NCI-H524 treated with DMSO at 0.1 percent for 48 hours (cell line): ENCODE data around the gene STOML1.
A peak's percentile ranks its signal among the peaks of the same experiment; 100 is the strongest.
"Not testable (repeated sequence)": the region's sequence is repeated elsewhere in the genome, so short reads cannot be mapped to it uniquely, and the experiment has no call there.

Experiments used
- DNase-seq: peaks from one replicate; lab custom pipeline; 2025; lab: John Stamatoyannopoulos, UW

Gene STOML1

DNA sequence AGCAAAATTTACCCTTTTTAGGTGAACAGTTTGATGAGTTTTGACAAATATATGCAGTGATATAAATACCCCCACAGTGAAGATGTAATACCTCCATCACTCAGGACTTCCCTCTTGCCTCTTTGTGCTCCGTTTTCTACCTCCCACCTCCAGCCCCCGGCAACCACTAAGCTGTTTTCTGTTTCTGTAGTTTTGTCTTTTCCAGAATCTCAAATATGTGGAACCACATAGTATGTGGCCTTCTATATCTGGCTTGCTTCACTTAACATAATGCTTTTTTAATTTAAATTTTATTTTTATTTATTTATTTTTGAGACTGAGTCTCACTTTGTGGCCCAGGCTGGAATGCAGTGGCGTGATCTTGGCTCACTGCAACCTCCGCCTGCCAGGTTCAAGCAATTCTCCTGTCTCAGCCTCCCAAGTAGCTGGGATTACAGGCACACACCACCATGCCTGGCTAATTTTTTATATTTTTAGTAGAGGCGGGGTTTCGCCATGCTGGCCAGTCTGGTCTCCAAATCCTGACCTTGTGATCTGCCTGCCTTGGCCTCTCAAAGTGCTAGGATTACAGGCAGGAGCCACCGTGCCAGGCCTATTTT, 31.5 kb downstream of the STOML1 start:
- not testable (repeated sequence) for DNase-seq

DNA sequence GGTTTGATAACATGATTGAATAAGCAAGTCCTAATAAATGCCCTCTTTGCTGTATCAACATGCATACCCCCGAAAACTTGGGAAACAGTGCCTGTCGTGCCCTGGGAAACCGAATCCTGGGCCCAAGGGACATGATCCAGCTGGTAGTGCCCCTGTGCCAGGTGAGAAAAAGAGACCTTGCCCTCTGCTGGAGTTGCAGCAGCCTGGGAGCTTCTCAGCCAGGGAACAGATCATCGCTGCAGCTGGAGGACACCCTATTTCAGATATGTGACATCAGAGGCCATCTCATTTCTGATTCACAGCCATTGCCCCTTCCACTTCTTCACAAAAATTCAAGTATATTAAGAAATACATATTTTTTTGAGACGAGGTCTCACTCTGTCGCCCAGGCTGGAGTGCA, 32.3 kb downstream of the STOML1 start:
- DNase-seq: no peak

DNA sequence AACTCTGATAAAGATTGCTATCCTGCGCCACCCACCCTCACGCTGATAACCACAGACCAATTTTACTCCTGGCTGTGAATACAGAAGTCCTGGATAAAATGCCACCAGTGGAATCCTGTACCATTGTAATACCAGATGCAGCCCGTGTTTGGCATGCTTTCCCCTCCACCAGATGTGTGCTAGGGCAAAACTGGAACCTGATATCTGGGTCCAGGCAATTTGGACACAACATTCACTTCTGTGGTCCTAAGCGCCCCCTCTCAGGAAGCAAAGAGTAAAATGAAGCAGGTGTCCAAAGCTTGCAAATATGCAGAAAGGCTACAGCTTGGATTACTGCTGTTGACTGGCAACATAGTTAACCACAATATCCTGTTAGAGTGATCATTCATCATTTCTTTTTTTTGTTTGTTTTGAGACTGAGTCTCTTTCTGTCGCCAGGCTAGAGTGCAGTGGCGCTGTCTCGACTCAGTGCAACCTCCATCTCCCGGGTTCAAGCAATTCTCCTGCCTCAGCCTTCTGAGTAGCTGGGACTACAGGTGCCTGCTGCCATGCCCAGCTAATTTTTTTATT, 33.0 kb downstream of the STOML1 start:
- peak; percentile 53 for DNase-seq

DNA sequence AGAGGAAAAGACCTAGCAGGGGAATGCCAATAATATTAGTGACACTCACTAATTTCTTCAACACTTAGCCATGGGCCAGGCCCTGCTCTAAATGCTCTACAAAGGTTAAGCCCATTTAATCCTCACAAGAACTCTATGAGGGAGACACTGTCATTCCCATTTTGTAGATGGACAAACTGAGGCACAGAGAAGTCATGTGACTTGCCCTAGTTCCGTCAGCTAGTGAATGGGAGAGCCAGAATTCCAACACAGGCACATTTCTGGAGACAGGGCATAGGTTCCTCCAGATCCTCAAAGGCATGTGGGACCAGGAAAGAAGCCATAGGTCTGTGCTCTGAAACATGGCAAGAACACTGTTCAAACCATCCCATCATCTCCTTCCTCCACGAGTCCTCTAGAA, 34.3 kb downstream of the STOML1 start:
- DNase-seq: no peak

DNA sequence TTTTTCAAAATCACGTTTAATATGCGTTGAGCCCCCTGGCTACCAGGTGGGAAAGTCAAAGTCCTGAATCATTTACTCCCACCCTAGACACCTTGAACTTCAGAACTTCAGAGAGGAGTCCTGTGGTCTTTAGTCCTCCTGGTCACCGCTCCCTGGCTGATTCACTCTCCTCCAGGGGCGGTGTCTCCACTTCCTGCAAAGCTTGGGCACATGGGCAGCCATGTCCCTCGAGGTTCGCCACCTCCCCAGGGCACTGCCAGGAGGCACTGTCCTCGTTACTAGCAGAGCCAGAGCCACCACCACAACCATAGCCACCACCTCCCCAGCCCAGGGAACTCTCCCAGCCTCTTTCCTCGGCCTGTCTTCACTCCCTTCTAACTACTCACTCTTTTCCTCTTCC, 34.8 kb downstream of the STOML1 start:
- no peak for DNase-seq

DNA sequence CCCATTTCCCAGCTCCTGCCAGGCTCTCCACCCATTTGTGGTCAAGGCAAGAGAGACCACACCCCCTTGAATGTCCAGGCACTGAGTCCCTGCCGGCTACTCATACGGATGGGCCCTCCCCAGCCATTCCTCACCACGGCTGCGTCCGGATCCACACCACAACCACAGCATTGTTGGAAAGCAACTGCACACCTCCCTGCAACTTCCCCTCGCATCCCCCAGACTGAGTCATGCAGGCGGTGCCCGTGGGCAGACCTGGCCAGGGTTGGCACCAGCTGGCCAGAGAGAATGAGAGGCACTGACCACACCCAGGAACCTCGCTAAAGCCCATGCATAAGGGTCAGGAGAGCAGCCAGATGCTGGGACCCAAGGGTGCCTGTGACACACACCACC, 35.4 kb downstream of the STOML1 start:
- no peak for DNase-seq

DNA sequence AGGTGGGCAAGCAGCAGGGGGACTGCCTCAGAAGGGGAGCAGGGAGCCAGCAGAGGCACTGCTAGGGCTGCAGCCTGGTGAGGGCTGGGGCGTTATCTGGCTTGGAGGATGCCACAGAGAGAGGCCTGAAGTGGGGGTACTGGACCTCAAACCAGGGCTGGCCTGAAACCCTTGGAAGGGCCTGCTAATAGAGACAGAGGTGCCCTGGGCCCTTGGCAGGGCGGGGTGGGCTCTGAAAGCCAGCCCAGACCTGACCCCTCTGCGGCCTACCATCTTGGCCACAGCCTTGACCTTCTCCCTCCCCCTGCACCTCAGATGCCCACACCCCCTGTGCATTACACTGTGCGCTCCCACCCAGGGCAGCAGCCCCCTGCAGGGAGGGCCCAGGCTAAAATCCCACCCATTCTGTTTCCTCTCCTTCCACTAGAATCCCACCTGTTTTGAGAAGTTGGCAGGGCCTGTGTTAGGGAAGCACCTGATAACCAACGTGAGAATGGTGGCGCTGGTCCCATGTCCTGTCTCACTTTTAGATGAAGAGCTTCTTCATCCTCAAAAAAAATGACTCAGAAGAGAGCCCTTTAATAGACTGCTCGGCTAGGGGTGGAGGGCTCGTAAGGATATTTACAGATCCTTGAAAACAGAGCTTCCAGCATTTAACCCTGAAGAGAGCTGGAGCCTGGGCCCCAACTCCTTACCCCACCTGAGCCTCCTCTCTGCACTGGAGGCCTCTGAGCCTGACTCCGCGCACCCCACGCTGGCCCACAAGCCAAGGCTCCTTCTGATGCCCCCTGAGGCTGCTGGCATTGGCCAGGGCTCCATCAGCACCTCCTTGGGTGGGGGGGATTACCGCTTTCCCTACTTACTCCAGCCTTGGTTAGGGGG, 36.0 kb downstream of the STOML1 start:
- no peak for DNase-seq

DNA sequence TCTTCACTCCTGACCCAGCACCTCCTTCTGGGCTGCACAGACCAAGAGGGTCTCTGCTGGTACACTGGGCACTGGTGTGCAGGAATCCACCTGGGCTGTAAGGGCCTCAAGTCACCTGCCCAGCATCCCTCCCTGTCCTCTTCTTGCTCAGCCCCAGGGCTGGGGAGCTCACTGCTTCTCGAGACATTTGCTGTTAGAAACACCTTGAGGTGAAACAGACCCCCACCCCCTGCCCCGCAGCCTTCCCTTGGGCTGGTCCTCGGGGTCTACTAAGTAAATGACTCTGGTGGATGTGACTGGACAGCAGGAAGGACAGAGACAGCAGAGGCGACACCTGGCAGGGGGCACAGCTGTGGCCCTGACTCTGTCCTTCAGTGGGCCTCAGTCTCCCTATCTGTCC, 36.8 kb downstream of the STOML1 start:
- DNase-seq: no peak

DNA sequence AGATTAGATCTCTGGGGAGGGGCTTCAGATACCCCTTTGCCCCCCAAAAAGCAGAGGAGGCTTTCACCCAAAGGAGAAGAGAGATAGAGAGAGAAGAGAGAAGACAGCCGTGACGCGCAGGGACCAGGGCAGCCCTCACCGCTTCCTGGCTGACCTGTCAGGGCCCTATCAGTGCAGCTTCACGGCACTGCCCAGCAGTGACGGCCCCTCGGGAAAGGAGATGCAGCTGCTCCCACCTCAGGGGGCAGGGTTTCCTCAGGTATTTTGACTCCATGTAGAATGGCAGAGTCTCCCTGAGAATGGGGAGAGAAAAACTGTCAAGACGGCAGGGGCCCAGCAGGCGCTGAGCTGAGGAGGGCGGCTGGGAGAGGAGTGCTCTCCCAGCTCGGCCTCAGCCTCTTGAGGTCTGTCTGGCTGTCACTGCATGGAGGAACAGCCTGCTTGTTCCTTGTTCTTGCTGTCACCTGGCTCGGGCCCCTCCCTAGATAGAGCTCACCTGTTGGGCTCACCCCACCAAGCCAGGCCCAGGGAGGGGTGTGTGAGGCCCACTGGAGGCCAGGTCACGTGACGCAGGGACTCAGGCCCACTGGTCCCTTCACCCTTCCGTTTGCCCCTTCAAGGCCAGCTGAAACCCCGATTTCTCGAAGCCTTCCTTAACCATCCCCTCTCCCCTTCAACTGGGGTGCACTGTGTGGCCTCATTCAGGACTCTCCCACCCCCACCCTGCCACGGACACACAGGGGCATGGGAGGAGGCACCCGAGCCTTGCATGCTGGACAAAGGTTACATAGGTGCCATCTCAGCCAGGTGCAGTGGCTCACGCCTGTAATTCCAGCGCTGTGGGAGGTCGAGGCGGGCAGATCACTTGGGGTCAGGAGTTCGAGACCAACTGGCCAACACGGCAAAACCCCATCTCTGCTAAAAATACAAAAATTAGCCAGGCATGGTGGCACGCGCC, 37.6 kb downstream of the STOML1 start:
- no peak for DNase-seq

DNA sequence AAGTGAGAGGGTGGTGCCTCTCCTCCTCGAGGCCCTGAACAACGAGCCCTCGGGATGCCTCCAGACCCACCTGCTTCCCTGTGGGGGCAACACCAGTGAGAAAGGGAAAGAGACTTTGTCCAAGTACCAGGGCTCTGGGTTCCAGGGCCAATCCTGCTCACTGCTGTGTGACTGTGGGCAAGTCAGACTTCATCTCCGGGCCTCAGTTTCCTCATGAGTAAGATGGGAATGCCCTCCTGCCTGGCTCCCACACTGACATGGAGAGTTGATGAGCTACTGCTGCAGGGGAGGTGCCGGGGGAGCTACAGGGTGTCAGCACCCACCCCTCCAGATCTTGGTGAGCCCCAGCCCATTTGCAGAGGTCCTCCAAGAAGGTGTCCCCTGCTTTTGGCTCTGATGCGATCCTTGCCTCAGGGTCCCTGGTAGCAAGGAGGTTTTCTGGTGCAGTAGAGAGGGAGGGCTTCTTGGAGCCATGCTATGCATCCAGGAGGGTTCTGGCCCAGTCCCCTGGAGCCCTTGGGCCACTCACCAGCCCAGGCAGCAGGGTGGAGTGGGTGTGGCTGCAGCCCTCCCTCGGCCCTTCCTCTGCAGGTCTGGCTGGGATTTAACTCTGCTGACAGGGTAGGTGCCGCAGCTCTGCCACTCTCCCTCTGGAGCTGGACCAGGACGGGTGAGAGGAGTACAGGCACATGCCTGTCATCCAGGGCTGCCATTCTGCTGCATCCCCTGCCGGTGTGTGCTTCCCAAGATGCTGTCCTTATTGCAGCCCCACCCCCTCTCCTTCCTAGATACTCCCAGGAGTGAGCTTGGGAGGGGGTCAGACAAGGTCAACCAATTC, 39.0 kb downstream of the STOML1 start:
- no peak for DNase-seq

DNA sequence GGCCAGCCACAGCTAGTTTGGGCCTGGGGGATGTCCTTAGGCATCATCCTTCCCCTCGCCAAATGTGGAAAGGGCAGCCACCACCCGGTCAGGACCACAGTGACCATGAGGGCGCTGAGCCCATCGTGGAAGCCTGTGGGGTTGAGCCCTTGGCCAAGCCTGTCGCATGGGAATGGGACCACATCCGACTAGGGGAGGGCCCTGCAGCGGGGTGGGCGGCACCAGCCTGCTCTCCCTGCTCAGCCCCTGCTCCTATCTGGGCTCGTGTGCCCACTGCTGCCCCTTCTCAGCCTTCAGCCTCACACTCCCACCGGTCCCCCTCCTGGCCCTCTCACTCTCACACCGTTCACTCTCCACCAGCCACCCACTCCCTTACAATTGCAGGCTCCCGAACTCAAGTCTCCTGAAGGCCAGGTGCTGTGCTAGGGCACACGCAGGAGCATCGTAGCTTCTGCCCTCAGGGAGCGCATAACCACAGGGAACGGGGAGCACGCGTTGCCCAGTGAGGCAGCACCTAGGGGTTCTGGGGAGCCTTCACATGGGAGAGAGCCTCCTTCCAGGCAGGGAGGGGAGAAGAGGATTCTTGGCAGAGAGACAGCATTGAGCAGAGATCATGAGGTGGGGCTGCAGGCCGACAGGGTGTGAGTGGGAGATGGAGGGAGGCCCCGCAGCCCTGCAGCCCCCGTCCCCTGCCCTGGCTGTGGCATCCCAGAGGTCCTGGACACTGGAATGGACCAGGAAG, 39.8 kb downstream of the STOML1 start:
- DNase-seq: no peak

DNA sequence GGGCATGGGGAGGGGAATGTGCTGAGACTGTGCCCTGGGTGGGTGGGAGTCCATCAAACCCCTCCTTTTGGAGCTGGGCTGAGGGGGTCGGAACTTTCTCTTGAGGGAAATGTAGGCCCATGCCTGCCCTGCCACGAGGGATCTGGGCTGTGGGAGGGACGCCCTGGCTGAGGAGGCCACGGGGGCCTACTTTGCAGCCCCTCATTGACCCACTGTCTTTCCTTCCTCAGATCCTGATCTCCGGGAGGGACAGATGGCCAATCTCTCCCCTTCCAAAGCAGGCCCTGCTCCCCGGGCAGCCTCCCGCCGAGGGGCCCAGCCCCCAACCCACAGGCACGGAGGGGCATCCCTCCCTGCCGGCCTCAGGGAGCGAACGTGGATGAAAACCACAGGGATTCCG, 40.5 kb downstream of the STOML1 start:
- peak; percentile 33 for DNase-seq

DNA sequence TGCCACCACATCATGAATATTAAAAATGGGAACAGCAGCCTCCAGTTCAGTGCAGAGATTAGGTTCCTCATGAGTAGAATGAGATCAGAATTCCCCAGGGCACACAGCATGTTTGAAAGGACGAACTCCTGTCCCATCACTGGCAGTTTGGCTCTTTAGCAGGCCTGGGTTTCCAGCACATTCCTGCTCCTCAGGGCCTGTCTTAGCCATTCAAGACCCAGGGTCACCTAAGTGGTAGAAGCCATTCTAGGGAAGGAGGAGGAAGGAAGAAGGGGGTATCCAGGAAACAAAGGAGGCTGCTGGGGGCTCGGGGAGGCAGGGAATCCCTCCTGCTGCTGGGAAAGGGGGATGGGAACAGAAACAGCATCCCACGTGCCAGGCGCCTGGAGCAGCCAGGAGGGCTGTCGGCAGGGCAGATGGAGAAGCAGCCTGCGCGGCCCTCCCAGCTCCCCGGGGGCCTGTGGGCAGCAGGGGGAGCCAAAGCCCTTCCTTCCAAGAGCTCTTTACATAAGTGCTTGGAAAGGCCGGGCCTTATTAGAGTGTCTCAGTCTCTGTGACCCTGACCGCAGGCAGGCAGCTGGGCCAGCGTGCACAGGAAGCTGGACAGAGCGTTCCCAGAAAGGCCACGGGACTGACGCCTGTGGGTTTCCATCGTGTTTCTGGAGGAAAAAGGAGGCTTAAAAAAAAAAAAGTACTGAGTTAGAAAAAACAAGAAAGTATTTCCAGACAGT, 41.1 kb downstream of the STOML1 start:
- peak; percentile 93 for DNase-seq

DNA sequence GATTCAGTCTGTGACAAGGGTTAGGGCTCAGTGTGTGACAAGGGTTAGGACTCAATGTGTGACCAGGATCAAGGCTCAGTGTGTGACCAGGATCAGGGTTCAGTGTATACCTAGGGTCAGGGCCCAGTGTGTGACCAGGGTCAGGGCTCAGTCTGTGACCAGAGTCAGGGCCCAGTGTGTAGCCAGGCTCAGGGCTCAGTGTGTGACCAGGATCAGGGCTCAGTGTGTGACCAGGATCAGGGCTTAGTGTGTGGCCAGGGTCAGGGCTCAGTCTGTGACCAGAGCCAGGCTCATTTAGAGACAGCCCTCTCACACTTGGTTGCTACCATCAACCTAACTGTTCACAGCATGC, 41.6 kb downstream of the STOML1 start:
- DNase-seq: no peak

DNA sequence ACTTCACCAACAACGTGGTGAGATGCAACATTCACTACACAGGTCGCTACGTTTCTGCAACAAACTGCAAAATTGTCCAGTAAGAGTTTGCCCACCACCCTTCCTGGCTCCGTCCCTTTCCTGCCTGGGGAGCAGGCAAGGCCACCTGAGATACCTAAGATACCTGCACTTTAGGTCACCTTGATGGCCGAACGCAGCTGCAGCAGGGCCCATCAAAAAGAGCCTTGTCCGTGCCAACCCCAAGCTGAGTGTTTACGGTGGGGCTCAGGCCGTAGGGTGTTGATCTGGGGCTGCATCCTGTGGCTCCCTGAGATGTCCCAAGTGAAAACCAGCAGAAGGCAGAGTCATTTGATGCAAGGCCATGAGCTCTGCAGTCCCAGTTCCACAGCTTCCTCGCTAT, 42.6 kb downstream of the STOML1 start:
- no peak for DNase-seq

DNA sequence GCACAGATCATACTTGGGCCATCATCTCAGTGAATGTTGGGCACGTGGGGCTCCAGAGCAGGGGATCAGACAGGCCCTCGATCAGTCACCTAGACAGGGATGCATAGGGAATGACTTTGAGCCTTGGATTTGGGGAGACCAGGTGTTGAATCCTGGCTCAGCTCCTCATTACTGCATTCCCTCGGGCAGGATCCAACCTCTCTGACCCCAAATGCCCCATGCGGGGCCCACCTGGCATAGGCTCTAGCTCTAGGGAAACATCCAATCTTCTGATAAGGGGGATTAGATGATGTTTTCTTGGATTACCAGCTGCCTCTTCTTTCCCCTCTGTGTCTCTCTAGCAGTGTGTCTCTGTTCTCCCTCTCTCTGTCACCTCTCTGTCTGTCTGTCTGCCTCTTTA, 43.1 kb downstream of the STOML1 start:
- peak; percentile 54 for DNase-seq

DNA sequence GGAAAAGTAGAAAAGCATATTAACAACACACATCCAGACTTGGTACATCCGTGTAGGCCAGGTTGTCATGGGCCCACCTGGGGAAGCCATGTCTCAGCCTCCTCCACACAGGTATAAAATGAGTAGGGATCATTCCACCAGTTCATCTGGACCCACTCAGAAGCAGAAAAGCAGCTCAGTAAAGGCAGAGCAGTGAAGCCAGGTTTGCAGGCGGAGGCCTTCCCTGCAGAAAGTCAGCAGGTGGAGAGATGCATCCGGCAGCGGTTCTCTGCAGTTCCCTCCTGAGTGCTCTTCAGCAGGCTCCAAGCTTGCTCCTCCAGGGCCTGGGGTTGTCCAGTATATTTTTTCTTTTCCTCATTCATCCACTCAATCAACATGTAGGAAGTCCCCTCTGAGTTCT, 43.7 kb downstream of the STOML1 start:
- DNase-seq: no peak

DNA sequence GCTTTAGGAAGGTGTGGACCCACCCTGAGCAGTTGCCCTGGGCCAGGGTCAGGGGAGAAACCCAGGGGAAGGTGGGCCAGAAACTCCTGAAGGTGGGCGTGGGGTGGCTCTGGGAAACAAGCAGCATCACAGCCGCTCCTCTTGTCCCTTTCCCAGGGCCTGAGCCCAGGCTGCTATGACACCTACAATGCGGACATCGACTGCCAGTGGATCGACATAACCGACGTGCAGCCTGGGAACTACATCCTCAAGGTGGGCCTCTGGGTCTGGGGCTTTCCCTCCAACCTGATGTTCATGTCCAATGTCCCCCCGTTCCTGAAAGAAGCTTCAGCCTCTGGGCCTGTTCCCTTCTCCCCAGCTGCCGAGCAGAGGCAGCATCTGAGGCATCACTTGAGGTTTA, 44.4 kb downstream of the STOML1 start:
- DNase-seq: no peak

DNA sequence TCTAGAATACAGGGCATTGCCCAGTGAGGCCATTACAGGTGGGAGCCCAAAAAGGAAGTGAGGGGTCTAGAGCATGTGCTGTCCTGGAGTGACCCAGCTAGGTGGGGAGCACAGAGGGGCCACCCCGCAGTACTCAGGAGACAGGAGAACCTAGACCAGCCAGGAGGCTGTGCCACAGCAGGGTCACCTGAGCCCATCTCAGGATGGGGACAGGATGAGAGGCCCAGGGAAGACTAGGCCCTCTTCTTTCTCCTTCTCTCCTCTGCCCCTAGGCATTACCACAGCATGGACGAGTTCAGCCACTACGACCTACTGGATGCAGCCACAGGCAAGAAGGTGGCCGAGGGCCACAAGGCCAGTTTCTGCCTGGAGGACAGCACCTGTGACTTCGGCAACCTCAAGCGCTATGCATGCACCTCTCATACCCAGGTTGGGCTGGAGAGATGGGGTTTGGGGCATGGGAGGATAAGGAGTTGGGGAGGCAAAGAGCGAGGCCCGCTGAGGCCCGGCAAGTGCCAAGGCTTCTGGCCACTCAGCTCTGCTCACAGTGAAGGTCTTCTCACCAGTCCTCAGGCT, 45.2 kb downstream of the STOML1 start:
- DNase-seq: no peak
